ENCODE data around the gene SURF1. TPM values are rescaled to one million over a fixed set of nuclear protein-coding genes. Genes with fewer than 3 reads are reported as not detected.
A peak's percentile ranks its signal among the peaks of the same experiment; 100 is the strongest.
"Not testable (repeated sequence)": the region's sequence is repeated elsewhere in the genome, so short reads cannot be mapped to it uniquely, and the experiment has no call there.

Gene SURF1
- total RNA-seq, 1 donor from 2014 or later, result 43.9 TPM

DNA sequence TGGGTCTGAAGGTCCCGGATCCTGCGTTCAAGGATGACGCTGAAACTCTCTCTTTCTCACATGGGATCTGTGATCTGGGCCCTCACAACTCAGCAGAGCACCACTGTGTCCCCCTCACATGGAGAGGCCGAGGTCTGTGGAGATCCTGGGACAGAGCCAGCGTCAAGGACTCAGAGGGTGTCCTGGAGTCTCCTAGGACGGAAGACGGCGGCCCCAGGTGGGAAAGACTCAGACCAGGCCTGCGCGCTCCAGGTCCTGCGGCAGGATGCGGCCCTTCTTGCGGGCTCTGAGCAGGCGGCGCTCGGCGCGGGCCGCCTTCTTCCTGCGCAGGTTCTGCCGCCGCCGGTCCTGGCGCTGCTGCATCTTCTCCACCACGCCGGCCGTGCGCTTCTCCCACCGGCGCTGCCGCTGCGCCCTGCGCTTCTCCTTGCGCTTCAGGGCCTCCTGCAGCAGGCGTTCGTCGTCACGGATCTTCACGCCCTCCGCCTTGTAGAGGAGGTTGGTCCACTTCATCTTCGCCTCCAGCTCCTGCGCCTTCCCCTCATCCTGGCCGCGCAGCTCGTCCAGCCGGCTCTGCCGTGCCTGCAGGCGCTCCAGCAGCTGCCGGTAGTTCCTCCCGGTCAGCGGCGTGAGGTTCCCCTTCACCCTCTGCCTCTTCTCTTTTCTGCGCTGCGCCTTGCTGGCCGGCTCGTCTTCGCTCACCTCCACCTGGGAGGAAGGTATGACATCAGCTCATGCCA is 24.5 kb downstream of the SURF1 start:
- no peak for ATAC-seq
- peaks cover 19% of the 10 kb centered on the region for H3K4me1 ChIP-seq
- peaks cover 47% of the 10 kb centered on the region for H3K36me3 ChIP-seq
- no peak overlapping the region for H3K27ac ChIP-seq
- TF ChIP-seq CTCF (IDR thresholded peaks at IDR 0.05), result no peak
- no peaks in the 10 kb centered on the region for H3K9me3 ChIP-seq
- peak; percentile 61 for DNase-seq
- no peaks in the 10 kb centered on the region for H3K27me3 ChIP-seq
- intact Hi-C loops (cut with DNase I), result loop anchor here (10.0 kb wide), 1 partner anchor 147 kb away; no protein-coding TSS in a partner anchor
- no peak overlapping the region for H3K4me3 ChIP-seq

DNA sequence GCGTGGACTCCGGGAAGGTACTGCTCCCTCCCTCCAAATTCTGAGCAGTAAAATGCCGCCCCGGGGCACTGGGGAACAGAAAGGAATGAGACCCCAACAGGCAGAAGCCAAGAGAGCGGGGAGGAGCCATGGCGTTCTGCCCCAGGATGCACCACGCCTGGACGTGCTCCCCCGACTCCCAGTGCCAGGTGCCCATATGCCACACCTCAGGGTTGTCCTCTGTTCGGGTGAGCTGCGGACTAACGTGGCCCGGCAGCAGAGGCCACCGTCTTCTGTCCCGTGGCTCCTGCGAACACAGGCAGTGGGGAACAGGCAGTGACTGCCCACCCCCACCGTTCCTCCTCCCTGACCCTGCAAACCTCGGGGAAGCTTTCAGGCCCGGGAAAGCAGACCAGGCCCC is 25.1 kb downstream of the SURF1 start:
- no peak for TF ChIP-seq CTCF (IDR thresholded peaks at IDR 0.05)
- ATAC-seq, result no peak
- intact Hi-C loops (cut with DNase I), result loop anchor here (10.0 kb wide), 1 partner anchor 146 kb away; no protein-coding TSS in a partner anchor
- Histone ChIP-seq H3K27ac (no peak overlapping the region), H3K4me1 (peaks cover 14% of the 10 kb centered on the region), H3K36me3 (peaks cover 47% of the 10 kb centered on the region), H3K4me3 (no peak overlapping the region), H3K9me3 (no peaks in the 10 kb centered on the region), H3K27me3 (no peaks in the 10 kb centered on the region)
- DNase-seq, result peak; percentile 58

DNA sequence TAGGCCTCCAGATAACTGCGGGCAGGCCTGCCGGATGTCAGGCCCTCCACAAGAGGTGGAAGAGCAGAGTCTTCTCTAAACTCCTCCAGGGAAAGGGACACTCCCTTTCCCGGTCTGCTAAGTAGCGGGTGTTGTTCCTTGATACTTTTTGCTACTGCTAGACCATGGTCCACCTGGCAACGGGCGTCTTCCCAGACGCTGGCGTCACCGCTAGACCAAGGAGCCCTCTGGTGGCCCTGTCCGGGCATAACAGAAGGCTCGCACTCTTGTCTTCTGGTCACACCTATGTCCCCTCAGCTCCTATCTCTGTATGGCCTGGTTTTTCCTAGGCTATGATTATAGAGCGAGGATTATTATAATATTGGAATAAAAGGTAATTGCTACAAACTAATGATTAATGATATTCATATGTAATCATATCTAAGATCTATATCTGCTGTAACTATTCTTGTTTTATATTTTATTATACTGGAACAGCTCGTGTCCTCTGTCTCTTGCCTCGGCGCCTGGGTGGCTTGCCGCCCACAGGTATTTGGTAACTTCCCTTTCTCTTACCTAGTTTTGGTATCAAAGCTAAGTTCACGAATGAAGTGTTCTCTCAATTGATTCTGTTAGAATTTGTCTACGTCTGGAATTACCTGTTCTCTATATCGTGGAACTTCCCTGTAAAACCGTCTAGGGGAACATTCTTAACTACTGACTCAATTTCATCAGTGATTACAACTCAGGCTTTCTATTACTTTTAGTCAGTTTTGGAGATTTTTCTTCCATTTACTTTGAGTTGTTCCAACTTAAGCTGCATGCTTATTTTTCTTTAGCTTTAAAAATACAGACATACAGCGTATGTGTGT is 26.8 kb downstream of the SURF1 start:
- H3K27me3 ChIP-seq, H3K27ac ChIP-seq, H3K4me1 ChIP-seq, H3K4me3 ChIP-seq, ATAC-seq, H3K9me3 ChIP-seq: not testable (repeated sequence)
- peak; percentile 71 for DNase-seq
- intact Hi-C loops (cut with DNase I), result loop anchor here (10.0 kb wide), 1 partner anchor 145 kb away; no protein-coding TSS in a partner anchor
- H3K36me3 ChIP-seq, result peaks cover 45% of the 10 kb centered on the region
- peak; percentile 65 for TF ChIP-seq CTCF (IDR thresholded peaks at IDR 0.05)

DNA sequence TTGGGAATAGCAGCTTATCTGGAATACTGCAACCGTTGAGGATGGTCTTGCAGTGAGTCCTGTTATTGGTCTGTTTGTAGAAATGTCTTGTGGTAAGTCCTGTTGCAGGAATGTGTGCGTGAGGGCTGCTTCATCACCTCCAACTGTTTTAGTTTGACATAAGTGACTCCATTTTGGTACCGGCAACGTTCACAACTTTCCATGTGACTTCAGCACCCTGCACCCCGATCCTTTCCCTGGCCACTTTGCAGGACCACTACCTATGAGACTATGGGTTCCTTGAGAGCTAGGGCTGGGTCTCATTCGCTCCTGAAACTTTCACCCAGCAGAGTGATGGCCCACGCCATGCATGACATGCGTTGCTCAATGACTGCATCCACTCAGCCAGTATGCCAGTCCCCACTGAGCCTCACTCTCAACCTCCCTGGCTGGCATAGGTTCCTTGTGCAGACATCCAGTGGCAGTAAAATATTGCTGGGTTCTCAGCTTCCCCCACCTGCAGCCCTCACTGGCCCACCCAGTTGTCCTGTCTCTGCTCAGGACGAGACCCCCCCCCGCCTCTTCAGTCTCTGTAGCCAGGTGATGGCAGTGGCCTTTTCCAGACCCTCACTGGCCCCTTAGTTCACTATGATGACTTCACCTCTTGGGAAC is 28.3 kb downstream of the SURF1 start:
- Histone ChIP-seq H3K9me3 (no peaks in the 10 kb centered on the region), H3K4me1 (no peaks in the 10 kb centered on the region), H3K36me3 (peaks cover 30% of the 10 kb centered on the region), H3K4me3 (no peak overlapping the region), H3K27ac (no peak overlapping the region), H3K27me3 (no peaks in the 10 kb centered on the region)
- DNase-seq, result peak; percentile 38
- TF ChIP-seq CTCF (IDR thresholded peaks at IDR 0.05), result no peak
- intact Hi-C loops (cut with DNase I), result no loop called here
- ATAC-seq, result no peak

GRCh38 chr9:133327021-133327420 is 29.3 kb downstream of the SURF1 start:
- intact Hi-C loops (cut with DNase I); H3K9me3 ChIP-seq; ATAC-seq; H3K4me3 ChIP-seq; H3K4me1 ChIP-seq; H3K27me3 ChIP-seq; DNase-seq; H3K27ac ChIP-seq: not testable (repeated sequence)
- H3K36me3 ChIP-seq, result peaks cover 20% of the 10 kb centered on the region
